K562 (cell line): ENCODE results near the gene ZNF628. TPM values are rescaled to one million over a fixed set of nuclear protein-coding genes. Genes with fewer than 3 reads are reported as not detected.

Experiments used
- CBFA2T2 ChIP-seq: fragments of 450-650 bp; conservative IDR thresholded peaks from 2 replicates; pipeline ENCODE4 v1.6.1; 2017; ENCODE audit warnings: mild to moderate bottlenecking
- DEAF1 ChIP-seq: fragments of 450-650 bp; formaldehyde crosslinking; IDR thresholded peaks from 2 replicates; pipeline ENCODE4 v1.4.0; 2020; ENCODE audit warnings: mild to moderate bottlenecking, moderate library complexity
- E2F5 ChIP-seq: sonication (generic); formaldehyde crosslinking; IDR thresholded peaks from 2 replicates; pipeline ENCODE4 v1.8.0; 2022; ENCODE audit warnings: mild to moderate bottlenecking, missing genetic modification reagents
- E2F6 ChIP-seq, 2 experiments: IDR thresholded peaks; 2 replicates each; pipeline ENCODE4 v1.6.1; 2011; ENCODE audit warnings: borderline replicate concordance in 1 of 2, control low read depth in 1 of 2, low read depth in 1 of 2, low read length in 1 of 2, mild to moderate bottlenecking in 1 of 2, mixed read lengths in 1 of 2, moderate library complexity in 1 of 2; ENCODE audit not compliant: insufficient read depth in 1 of 2, insufficient read length in 1 of 2, poor library complexity in 1 of 2, severe bottlenecking in 1 of 2; ENCODE audit errors: extremely low read depth in 1 of 2
- FOXP4 ChIP-seq: sonication (generic); formaldehyde crosslinking; IDR thresholded peaks from 2 replicates; pipeline ENCODE4 v1.8.0; 2022; ENCODE audit warnings: mild to moderate bottlenecking, missing genetic modification reagents, borderline replicate concordance
- HMBOX1 ChIP-seq: sonication (generic); IDR thresholded peaks from 2 replicates; pipeline ENCODE4 v1.6.1; 2016
- MTA2 ChIP-seq: fragments of 450-650 bp; IDR thresholded peaks from 2 replicates; pipeline ENCODE4 v1.6.1; 2016; ENCODE audit warnings: low read depth
- NCOR1 ChIP-seq: fragments of 450-650 bp; IDR thresholded peaks from 2 replicates; pipeline ENCODE4 v1.6.1; 2016; ENCODE audit warnings: mild to moderate bottlenecking, moderate library complexity
- NR2C1 ChIP-seq, 2 experiments: fragments of 450-650 bp; IDR thresholded peaks; 2 replicates each; pipeline ENCODE4 v1.6.1; 2017; ENCODE audit warnings: mild to moderate bottlenecking in 2 of 2, antibody characterized with exemption in 1 of 2, inconsistent platforms in 1 of 2, missing compliant biosample characterization in 1 of 2, missing genetic modification characterization in 1 of 2
- PKNOX1 ChIP-seq: fragments of 450-650 bp; IDR thresholded peaks from 2 replicates; pipeline ENCODE4 v1.6.1; 2016
- RNF2 ChIP-seq: sonication (generic); IDR thresholded peaks from 2 replicates; pipeline ENCODE4 v1.6.1; 2016
- ZBTB49 ChIP-seq: sonication (generic); formaldehyde crosslinking; IDR thresholded peaks from 2 replicates; pipeline ENCODE4 v1.8.0; 2022; ENCODE audit warnings: missing genetic modification reagents, mild to moderate bottlenecking, borderline replicate concordance
- ZNF354B ChIP-seq: fragments of 250-450 bp; sonication (Bioruptor Pico); IDR thresholded peaks from 2 replicates; pipeline ENCODE4 v1.4.0; 2020
- polyA plus RNA-seq, 8 experiments: library from polyadenylated mRNA; depleted of rRNA in 4 of 8; stranded (reverse) in 5 of 8; unstranded in 3 of 8; fragments of >200 nt; fragmentation: Nextera tagmentation in 2 of 8; fragmentation: Illumina TruSeq in 1 of 8; extraction: Ambion mirVana in 2 of 8; extraction: Trizol in 1 of 8; gene quantifications; 2 replicates each; pipeline versions ENCODE4 v1.2.1 to v1.2.3, GENCODE V29; 2011 to 2014; ENCODE audit warnings: inconsistent platforms in 1 of 8, missing spikeins in 1 of 8
- total RNA-seq, 7 experiments: library from RNA; depleted of rRNA in 6 of 7; stranded (reverse); fragments of >200 nt in 6 of 7; fragmentation: Illumina TruSeq in 2 of 7; extraction: Trizol in 2 of 7; gene quantifications; 2 replicates each; pipeline versions ENCODE4 v1.2.1 to v1.2.3, GENCODE V29; 2011 to 2021; ENCODE audit warnings: low replicate concordance in 1 of 7

Gene ZNF628
- total and polyA plus RNA-seq, 9 of the 15 experiments (the other 6 are each of a cell fraction or from before 2014, with no cell fraction given), result 0.13 to 13.6 (median 2.2) TPM; not detected in 3

- TF ChIP-seq E2F6 (IDR thresholded peaks at IDR 0.05; ENCODE audit: borderline replicate concordance in 1 of 2, extremely low read depth in 1 of 2, insufficient read depth in 1 of 2, insufficient read length in 1 of 2, low read depth in 1 of 2, low read length in 1 of 2, poor library complexity in 1 of 2, severe bottlenecking in 1 of 2), result peak in 1 of 2 experiments; percentile 52
- peak; percentile 89 for TF ChIP-seq CBFA2T2
- TF ChIP-seq ZNF354B (CRISPR knock-in tag), result peak; percentile 88
- peak; percentile 82; the same call in 1 of the 2 replicates for TF ChIP-seq FOXP4 (CRISPR knock-in tag)
- TF ChIP-seq HMBOX1, result peak; percentile 85
- peak; percentile 88 for TF ChIP-seq NCOR1
- peak; percentile 33; the same call in 1 of the 2 replicates for TF ChIP-seq PKNOX1
- peak; percentile 81 for TF ChIP-seq MTA2
- TF ChIP-seq E2F5, result no peak
- TF ChIP-seq NR2C1 (IDR thresholded peaks at IDR 0.05), result peak; percentile 71
- TF ChIP-seq NR2C1 (tag; IDR thresholded peaks at IDR 0.05), result peak; percentile 55; the same call in 1 of the 2 replicates
- TF ChIP-seq RNF2, result peak; percentile 63; the same call in 1 of the 2 replicates
- peak; percentile 46; the same call in 1 of the 2 replicates for TF ChIP-seq DEAF1
- peak; percentile 87; the same call in 1 of the 2 replicates for TF ChIP-seq ZBTB49 (CRISPR knock-in tag)
Observed at GRCh38 chr19:55467236-55468053, 9.0 kb upstream of the ZNF628 start (continued).
